ENCODE results near the gene NDUFC2.

- TF ChIP-seq, protein P1, sequence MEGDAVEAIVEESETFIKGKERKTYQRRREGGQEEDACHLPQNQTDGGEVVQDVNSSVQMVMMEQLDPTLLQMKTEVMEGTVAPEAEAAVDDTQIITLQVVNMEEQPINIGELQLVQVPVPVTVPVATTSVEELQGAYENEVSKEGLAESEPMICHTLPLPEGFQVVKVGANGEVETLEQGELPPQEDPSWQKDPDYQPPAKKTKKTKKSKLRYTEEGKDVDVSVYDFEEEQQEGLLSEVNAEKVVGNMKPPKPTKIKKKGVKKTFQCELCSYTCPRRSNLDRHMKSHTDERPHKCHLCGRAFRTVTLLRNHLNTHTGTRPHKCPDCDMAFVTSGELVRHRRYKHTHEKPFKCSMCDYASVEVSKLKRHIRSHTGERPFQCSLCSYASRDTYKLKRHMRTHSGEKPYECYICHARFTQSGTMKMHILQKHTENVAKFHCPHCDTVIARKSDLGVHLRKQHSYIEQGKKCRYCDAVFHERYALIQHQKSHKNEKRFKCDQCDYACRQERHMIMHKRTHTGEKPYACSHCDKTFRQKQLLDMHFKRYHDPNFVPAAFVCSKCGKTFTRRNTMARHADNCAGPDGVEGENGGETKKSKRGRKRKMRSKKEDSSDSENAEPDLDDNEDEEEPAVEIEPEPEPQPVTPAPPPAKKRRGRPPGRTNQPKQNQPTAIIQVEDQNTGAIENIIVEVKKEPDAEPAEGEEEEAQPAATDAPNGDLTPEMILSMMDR (IDR thresholded peaks at IDR 0.05) = no peak
- no peak for TF ChIP-seq POLR2AphosphoS5 (IDR thresholded peaks at IDR 0.05; ENCODE audit: insufficient read depth in 1 of 2, low read depth in 1 of 2)
These were observed 54.3 kb downstream of the NDUFC2 start for GRCh38 chr11:78025378-78025777.

Data from vagina (tissue), 2 donors.